HG03280 (cell line): Measurements from ENCODE around the gene KCNJ3.

Experiments used
- ATAC-seq: cut with Tn5 transposase; IDR thresholded peaks from one replicate; pipeline ENCODE4 v1.9.1; 2021; ENCODE audit warnings: mild to moderate bottlenecking, moderate library complexity; ENCODE audit not compliant: unreplicated experiment

The KCNJ3 gene

GRCh38 chr2:154698296-154698720 lies at the start of gene KCNJ3:
Gene KCNJ3, plus strand, starts transcription at chr2:154698695. Its CDS starts 81 bp downstream, at chr2:154698776.
- ATAC-seq = no peak

GRCh38 chr2:154655499-154655898 lies 43.0 kb upstream of the KCNJ3 start:
- no peak for ATAC-seq

- ATAC-seq = no peak
Observed at GRCh38 chr2:154658854-154659253, 39.6 kb upstream of the KCNJ3 start.

- no peak for ATAC-seq
Observed at GRCh38 chr2:154664248-154664647, 34.2 kb upstream of the KCNJ3 start.

DNA sequence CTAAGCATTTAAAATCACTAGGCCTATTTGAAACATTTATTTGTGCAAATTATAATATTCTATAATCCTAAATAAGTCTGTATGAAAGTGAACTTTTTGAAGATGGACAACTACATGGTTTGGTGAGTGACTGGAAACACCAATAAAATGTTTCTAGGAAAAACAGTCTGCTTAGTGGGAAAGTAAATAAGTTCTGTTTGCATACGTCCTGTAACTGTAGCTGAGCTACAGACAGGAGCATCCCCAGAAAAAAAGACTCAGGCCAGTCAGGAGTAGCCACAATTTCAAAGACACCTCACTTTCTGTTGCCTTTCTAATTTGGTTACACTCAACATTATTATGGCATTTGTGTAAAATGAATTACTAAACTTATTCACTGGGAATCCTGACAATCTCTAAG lies 28.4 kb upstream of the KCNJ3 start:
- ATAC-seq = no peak

GRCh38 chr2:154673694-154674093 lies 24.8 kb upstream of the KCNJ3 start:
- no peak for ATAC-seq

- ATAC-seq = no peak
Observed at GRCh38 chr2:154677401-154677800, 21.1 kb upstream of the KCNJ3 start.

- ATAC-seq = no peak
Observed at GRCh38 chr2:154681741-154682140, 16.8 kb upstream of the KCNJ3 start.

DNA sequence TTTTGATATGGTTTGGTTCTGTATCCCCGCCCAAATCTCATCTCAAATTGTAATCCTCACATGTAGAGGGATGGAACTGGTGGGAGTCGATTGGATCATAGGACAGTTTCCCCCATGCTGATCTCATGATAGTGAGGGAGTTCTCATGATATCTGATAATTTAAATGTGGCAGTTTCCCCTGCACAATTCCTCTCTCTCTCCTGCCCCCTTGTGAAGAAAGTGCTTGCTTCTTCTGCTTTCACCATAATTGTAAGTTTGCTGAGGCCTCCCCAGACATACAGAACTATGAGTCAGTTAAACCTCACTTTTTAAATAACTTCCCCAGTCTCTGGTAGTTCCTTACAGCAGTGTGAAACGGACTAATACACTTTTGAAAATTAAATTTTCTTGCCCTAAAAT lies 12.3 kb upstream of the KCNJ3 start:
- no peak for ATAC-seq

DNA sequence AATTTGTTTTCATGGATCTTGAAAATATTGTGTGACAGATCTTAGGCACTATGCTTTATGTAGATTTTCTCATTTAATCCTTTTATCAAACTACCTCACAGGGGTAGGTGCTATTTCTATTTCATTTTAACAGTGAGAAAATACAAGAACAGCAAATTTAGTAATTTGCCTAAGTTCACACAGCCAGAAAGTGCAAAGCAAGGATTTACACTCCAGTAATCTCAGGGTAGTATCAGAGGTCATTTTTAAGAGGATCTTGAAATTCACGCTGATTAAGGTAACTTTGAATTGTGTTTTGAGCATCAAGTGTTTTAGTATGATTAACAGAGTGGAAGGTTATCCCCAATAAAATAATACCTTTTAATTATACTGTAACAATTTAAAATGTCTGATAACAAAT lies 10.1 kb upstream of the KCNJ3 start:
- ATAC-seq = no peak

GRCh38 chr2:154689158-154689557 lies 9.3 kb upstream of the KCNJ3 start:
- ATAC-seq = no peak

DNA sequence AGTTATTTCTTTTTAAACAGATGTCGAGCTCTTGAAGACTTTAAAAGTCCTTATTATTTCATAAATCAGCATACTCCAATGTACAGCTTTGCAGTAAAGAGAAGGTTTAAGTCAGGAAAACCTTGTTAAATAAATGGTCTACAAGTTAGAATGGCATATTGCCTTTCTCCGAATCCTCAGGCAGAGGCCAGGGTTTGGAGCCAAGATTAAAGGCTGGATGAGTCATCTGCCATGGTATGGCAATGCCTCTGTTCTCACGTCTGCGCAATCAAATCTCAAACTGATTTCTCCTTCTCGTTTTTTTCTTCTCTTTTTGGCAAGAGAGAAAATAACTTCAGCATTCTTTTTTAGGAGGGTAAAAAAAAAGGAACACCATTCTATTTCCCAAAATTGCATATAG lies 5.6 kb upstream of the KCNJ3 start:
- no peak for ATAC-seq

GRCh38 chr2:154693741-154694340 lies 4.7 kb upstream of the KCNJ3 start:
- ATAC-seq = no peak

DNA sequence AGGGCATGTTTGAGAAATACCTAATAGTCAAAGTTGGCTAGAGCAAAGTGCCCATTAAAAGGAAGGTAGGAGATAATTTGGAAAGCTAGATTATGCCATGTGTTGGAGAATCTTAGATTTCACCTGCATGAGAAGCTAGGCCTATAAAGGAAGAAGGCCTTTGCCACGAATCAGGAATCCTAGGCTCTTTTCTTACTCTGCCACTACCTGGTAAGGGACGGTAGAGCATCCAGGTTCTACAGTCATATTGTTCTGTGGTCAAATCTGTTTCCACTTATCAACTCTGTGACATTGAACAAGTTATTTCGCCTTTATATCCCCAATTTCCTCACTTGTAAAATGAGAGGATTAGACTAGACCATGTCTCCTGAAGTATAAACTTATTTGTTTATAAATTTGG lies 3.6 kb upstream of the KCNJ3 start:
- ATAC-seq = no peak

- no peak for ATAC-seq
Observed at GRCh38 chr2:154696369-154696768, 2.1 kb upstream of the KCNJ3 start.

GRCh38 chr2:154696810-154697417 lies 1.6 kb upstream of the KCNJ3 start:
- ATAC-seq = no peak

- ATAC-seq = no peak
Observed at GRCh38 chr2:154697418-154698252, 860 bp upstream of the KCNJ3 start.

- ATAC-seq = no peak
Observed at GRCh38 chr2:154698721-154699574, 453 bp downstream of the KCNJ3 start.

GRCh38 chr2:154699575-154699930 lies 1.1 kb downstream of the KCNJ3 start:
- ATAC-seq = no peak

DNA sequence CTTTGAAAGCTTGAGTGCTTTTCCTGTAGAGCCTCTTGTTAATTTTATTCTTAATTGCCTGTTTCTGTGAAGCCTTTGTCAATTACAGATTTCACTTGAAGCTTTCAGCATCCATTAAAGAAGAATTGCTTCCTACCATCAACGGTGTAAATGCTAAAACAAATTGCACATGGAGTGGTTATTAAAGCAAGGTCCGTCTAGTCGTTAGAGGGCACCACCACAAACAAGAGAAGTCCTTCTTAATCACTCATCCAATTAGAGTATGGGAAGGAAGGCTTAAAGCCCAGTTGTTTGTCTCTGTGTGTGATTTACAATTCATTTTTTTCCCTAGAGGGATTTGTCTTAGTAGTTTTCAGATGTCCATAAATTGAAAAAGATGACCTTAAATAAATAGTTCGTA lies 1.6 kb downstream of the KCNJ3 start:
- no peak for ATAC-seq

DNA sequence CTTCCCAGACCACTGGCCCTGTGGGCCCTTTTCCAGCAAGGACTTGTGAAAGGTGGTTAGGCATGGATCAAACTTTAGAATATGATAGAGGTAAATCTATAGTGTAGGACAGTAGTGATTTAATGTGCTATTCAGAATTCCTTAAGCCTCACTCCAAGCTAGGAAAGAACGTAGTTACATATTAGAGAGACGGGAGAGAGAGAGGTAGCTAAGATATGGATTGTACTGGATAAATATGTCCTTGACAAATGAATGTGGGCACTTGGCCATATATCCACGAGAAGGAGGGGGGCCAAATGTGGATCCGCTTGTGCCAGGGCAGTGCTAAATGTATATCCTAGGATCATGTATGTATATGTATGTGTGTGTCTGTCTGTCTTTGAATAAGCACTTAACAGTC lies 6.5 kb downstream of the KCNJ3 start:
- ATAC-seq = no peak
